Activated CD8-positive, alpha-beta memory T cell treated with anti-CD3 and anti-CD28 coated beads, Interleukin-2, amount 10 ng/mL, durations not matched to agents 7 days and 5 days (primary cell): ENCODE results near the gene ULK4. TPM values are rescaled to one million over a fixed set of nuclear protein-coding genes. Genes with fewer than 3 reads are reported as not detected.
A peak's percentile ranks its signal among the peaks of the same experiment; 100 is the strongest.
"Not testable (repeated sequence)": the region's sequence is repeated elsewhere in the genome, so short reads cannot be mapped to it uniquely, and the experiment has no call there.

Experiments
- ATAC-seq: fragments of 150-1000 bp; cut with Tn5 transposase; one replicate; pipeline ENCODE4 v1.10.0; 2021; ENCODE audit warnings: moderate library complexity
- CTCF ChIA-PET: fragments of 350-600 bp; sonication (Branson Sonifier 250); formaldehyde crosslinking; loops from one replicate; lab custom pipeline; 2021; ENCODE audit warnings: antibody characterized with exemption; lab: Charles Lee
- DNase-seq: peaks from one replicate; pipeline ENCODE4 v3.0.0-alpha.2; 2020
- H3K27ac Mint-ChIP-seq: one replicate; pipeline ENCODE4 v1.8.0; 2021; ENCODE audit warnings: mild to moderate bottlenecking, mixed read lengths
- H3K27me3 Mint-ChIP-seq: one replicate; pipeline ENCODE4 v1.8.0; 2021; ENCODE audit warnings: mixed read lengths
- H3K36me3 Mint-ChIP-seq: one replicate; pipeline ENCODE4 v1.8.0; 2021; ENCODE audit warnings: mild to moderate bottlenecking, mixed read lengths
- H3K4me1 Mint-ChIP-seq: one replicate; pipeline ENCODE4 v1.8.0; 2021; ENCODE audit warnings: mixed read lengths
- H3K4me3 Mint-ChIP-seq: one replicate; pipeline ENCODE4 v1.8.0; 2021; ENCODE audit warnings: mild to moderate bottlenecking, moderate library complexity, mixed read lengths
- H3K9me3 Mint-ChIP-seq: one replicate; pipeline ENCODE4 v1.8.0; 2022; ENCODE audit warnings: low read depth, mixed read lengths
- total RNA-seq, 2 experiments: library from RNA; stranded (reverse); gene quantifications; one replicate each; pipeline ENCODE4 v1.2.3, GENCODE V29; 2021

ULK4 gene
- total RNA-seq, 2 experiments from 2014 or later: 9.5 to 13.3 TPM

GRCh38 chr3:41844256-41844655 is 117.6 kb downstream of the ULK4 start:
- peaks cover 13% of the 10 kb centered on the region for H3K36me3 Mint-ChIP-seq
- peaks cover 16% of the 10 kb centered on the region for H3K4me1 Mint-ChIP-seq
- ATAC-seq, H3K4me3 Mint-ChIP-seq, DNase-seq, H3K27me3 Mint-ChIP-seq, H3K9me3 Mint-ChIP-seq, H3K27ac Mint-ChIP-seq, CTCF ChIA-PET: not testable (repeated sequence)

- ATAC-seq, H3K27ac Mint-ChIP-seq, DNase-seq, H3K9me3 Mint-ChIP-seq, CTCF ChIA-PET, H3K27me3 Mint-ChIP-seq, H3K4me3 Mint-ChIP-seq: not testable (repeated sequence)
- peaks cover 20% of the 10 kb centered on the region for H3K4me1 Mint-ChIP-seq
- peaks cover 13% of the 10 kb centered on the region for H3K36me3 Mint-ChIP-seq
These were observed 120.8 kb downstream of the ULK4 start for GRCh38 chr3:41840936-41841668.

GRCh38 chr3:41836360-41837134 is 125.4 kb downstream of the ULK4 start:
- H3K4me3 Mint-ChIP-seq: no peak overlapping the region
- H3K36me3 Mint-ChIP-seq: peaks cover 14% of the 10 kb centered on the region
- no peak overlapping the region for H3K27ac Mint-ChIP-seq
- peaks cover 15% of the 10 kb centered on the region for H3K4me1 Mint-ChIP-seq
- DNase-seq (no peak), ATAC-seq (peak; percentile 83)
- CTCF ChIA-PET: no interaction called here
- peaks cover 3% of the 10 kb centered on the region for H3K9me3 Mint-ChIP-seq
- H3K27me3 Mint-ChIP-seq: no peaks in the 10 kb centered on the region

- ATAC-seq: no peak
- Mint-ChIP-seq H3K27me3 (no peaks in the 10 kb centered on the region), H3K9me3 (peaks cover 3% of the 10 kb centered on the region), H3K36me3 (peaks cover 15% of the 10 kb centered on the region), H3K4me1 (peaks cover 15% of the 10 kb centered on the region), H3K4me3 (no peak overlapping the region), H3K27ac (no peak overlapping the region)
- no peak for DNase-seq
- CTCF ChIA-PET: no interaction called here
These were observed 128.3 kb downstream of the ULK4 start for GRCh38 chr3:41833628-41834027.

GRCh38 chr3:41819236-41819635 is 142.7 kb downstream of the ULK4 start:
- DNase-seq: no peak
- peaks cover 2% of the 10 kb centered on the region for H3K36me3 Mint-ChIP-seq

GRCh38 chr3:41808618-41809017 is 153.3 kb downstream of the ULK4 start:
- ATAC-seq (no peak), DNase-seq (no peak)
- Mint-ChIP-seq H3K36me3 (no peaks in the 10 kb centered on the region), H3K4me3 (no peak overlapping the region), H3K4me1 (no peaks in the 10 kb centered on the region), H3K27ac (no peak overlapping the region), H3K9me3 (no peaks in the 10 kb centered on the region), H3K27me3 (no peaks in the 10 kb centered on the region)
- CTCF ChIA-PET: no interaction called here

More at GRCh38 chr3:41819236-41819635, 142.7 kb downstream of the ULK4 start:
- Mint-ChIP-seq H3K27ac (no peak overlapping the region), H3K9me3 (peaks cover 2% of the 10 kb centered on the region), H3K27me3 (no peaks in the 10 kb centered on the region), H3K4me1 (no peaks in the 10 kb centered on the region), H3K4me3 (no peak overlapping the region)
- CTCF ChIA-PET: no interaction called here
- ATAC-seq: no peak

- no peaks in the 10 kb centered on the region for H3K27me3 Mint-ChIP-seq
- H3K9me3 Mint-ChIP-seq: no peaks in the 10 kb centered on the region
- CTCF ChIA-PET: no interaction called here
- no peak overlapping the region for H3K4me3 Mint-ChIP-seq
- no peak for ATAC-seq
- no peaks in the 10 kb centered on the region for H3K36me3 Mint-ChIP-seq
- DNase-seq: no peak
- H3K4me1 Mint-ChIP-seq: no peaks in the 10 kb centered on the region
- no peak overlapping the region for H3K27ac Mint-ChIP-seq
These were observed 153.8 kb downstream of the ULK4 start for GRCh38 chr3:41808152-41808551.

GRCh38 chr3:41794748-41795589 is 166.9 kb downstream of the ULK4 start:
- Mint-ChIP-seq H3K4me3 (no peak overlapping the region), H3K4me1 (peaks cover 2% of the 10 kb centered on the region), H3K36me3 (peaks cover 2% of the 10 kb centered on the region), H3K27ac (no peak overlapping the region), H3K9me3 (no peaks in the 10 kb centered on the region), H3K27me3 (no peaks in the 10 kb centered on the region)
- ATAC-seq: no peak
- CTCF ChIA-PET: no interaction called here
- no peak for DNase-seq

- H3K4me3 Mint-ChIP-seq: no peak overlapping the region
These were observed 169.1 kb downstream of the ULK4 start for GRCh38 chr3:41792806-41793205.

GRCh38 chr3:41769106-41769505 is 192.8 kb downstream of the ULK4 start:
- DNase-seq (no peak), ATAC-seq (no peak)
- Mint-ChIP-seq H3K4me3 (no peak overlapping the region), H3K27ac (no peak overlapping the region), H3K27me3 (no peaks in the 10 kb centered on the region), H3K9me3 (no peaks in the 10 kb centered on the region), H3K36me3 (peaks cover 2% of the 10 kb centered on the region), H3K4me1 (no peaks in the 10 kb centered on the region)
- CTCF ChIA-PET: no interaction called here

More at GRCh38 chr3:41792806-41793205, 169.1 kb downstream of the ULK4 start:
- Mint-ChIP-seq H3K4me1 (peaks cover 2% of the 10 kb centered on the region), H3K27me3 (no peaks in the 10 kb centered on the region), H3K27ac (no peak overlapping the region), H3K9me3 (no peaks in the 10 kb centered on the region), H3K36me3 (peaks cover 2% of the 10 kb centered on the region)
- CTCF ChIA-PET: no interaction called here
- ATAC-seq (no peak), DNase-seq (no peak)

GRCh38 chr3:41768363-41768762 is 193.5 kb downstream of the ULK4 start:
- Mint-ChIP-seq H3K4me3 (no peak overlapping the region), H3K27me3 (no peaks in the 10 kb centered on the region), H3K4me1 (no peaks in the 10 kb centered on the region), H3K27ac (no peak overlapping the region), H3K36me3 (peaks cover 2% of the 10 kb centered on the region), H3K9me3 (no peaks in the 10 kb centered on the region)
- CTCF ChIA-PET: no interaction called here
- DNase-seq (no peak), ATAC-seq (no peak)

GRCh38 chr3:41762867-41763266 is 199.0 kb downstream of the ULK4 start:
- CTCF ChIA-PET, H3K9me3 Mint-ChIP-seq, DNase-seq, ATAC-seq, H3K4me3 Mint-ChIP-seq, H3K4me1 Mint-ChIP-seq, H3K27me3 Mint-ChIP-seq, H3K36me3 Mint-ChIP-seq, H3K27ac Mint-ChIP-seq: not testable (repeated sequence)

- DNase-seq (no peak), ATAC-seq (no peak)
- H3K4me1 Mint-ChIP-seq: peaks cover 14% of the 10 kb centered on the region
- no peak overlapping the region for H3K4me3 Mint-ChIP-seq
- H3K27me3 Mint-ChIP-seq: no peaks in the 10 kb centered on the region
- CTCF ChIA-PET: no interaction called here
- H3K36me3 Mint-ChIP-seq: peaks cover 2% of the 10 kb centered on the region
- H3K27ac Mint-ChIP-seq: no peak overlapping the region
- no peaks in the 10 kb centered on the region for H3K9me3 Mint-ChIP-seq
These were observed 208.3 kb downstream of the ULK4 start for GRCh38 chr3:41753651-41754050.
